ENCODE results near the gene KCNQ1.

DNA sequence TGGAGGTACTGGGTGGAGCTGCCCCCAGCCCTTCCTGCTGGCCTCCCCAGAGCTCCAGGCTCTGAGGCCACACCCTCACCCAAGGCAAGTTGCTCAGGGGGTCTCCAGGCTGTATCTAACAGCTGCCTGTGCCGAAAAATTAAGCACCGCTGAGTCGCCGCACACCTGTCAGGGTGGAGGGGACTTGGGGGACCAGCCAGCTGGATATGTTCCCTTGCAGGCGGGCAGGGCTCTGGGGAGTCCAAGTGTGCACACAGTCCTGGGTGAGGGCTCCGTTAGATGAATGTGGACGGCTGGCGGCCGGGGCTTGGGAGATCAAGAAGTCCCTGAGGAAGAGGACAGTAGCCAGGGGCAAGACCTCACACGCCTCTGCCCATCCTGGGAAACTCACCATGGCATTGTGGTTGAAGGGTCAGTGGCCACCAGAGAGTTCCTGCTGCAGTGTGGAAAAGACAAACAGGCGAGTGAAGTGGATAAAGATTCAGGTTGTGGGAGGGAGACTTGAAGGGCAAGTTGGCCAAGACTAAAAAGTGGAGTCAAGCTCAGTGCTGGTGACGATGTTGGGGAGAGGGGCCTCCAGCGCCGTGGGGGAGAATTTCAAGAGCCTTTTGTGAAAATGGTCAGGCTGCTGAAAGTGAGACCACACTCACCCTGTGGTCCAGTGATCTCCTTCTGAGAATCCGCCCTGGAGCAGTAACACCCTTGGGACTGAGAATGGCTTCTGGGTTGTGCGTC, 371.1 kb downstream of the KCNQ1 start:
- TF ChIP-seq POLR2A (IDR thresholded peaks at IDR 0.05; ENCODE audit: low read depth, low read length), result no peak
- TF ChIP-seq POU2F2 (IDR thresholded peaks at IDR 0.05; ENCODE audit: low read depth, low read length), result no peak
- no peak for TF ChIP-seq TAF1 (IDR thresholded peaks at IDR 0.05; ENCODE audit: low read depth, low read length)
- no peak for TF ChIP-seq POLR2AphosphoS5 (IDR thresholded peaks at IDR 0.05; ENCODE audit: low read depth, low read length)

All from GM12891 (cell line).